Mucosa of rectum (tissue), 2 donors: Measurements from ENCODE around the gene ARFIP2.

Source experiments
- H3K27ac ChIP-seq, 2 donors: one replicate each; pipeline ENCODE4 v1.7.0; 2013; ENCODE audit warnings: inconsistent platforms in 2 of 2, low read depth in 2 of 2, low read length in 2 of 2
- H3K27me3 ChIP-seq, 2 donors: one replicate each; pipeline ENCODE4 v1.7.0; 2013; ENCODE audit warnings: low read length in 2 of 2; ENCODE audit not compliant: control insufficient read depth in 2 of 2, insufficient read depth in 2 of 2
- H3K36me3 ChIP-seq, 2 donors: one replicate each; pipeline ENCODE4 v1.7.0; 2013; ENCODE audit warnings: low read length in 2 of 2; ENCODE audit not compliant: control insufficient read depth in 2 of 2, insufficient read depth in 2 of 2
- H3K4me1 ChIP-seq, 2 donors: one replicate each; pipeline ENCODE4 v1.7.0; 2013; ENCODE audit warnings: low read length in 2 of 2, mild to moderate bottlenecking in 1 of 2; ENCODE audit not compliant: control insufficient read depth in 2 of 2, insufficient read depth in 2 of 2
- H3K4me3 ChIP-seq, 2 donors: one replicate each; pipeline ENCODE4 v1.7.0; 2013; ENCODE audit warnings: low read length in 2 of 2
- H3K9ac ChIP-seq, 2 donors: one replicate each; pipeline ENCODE4 v1.7.0; 2013; ENCODE audit warnings: low read length in 2 of 2, low read depth in 1 of 2, mild to moderate bottlenecking in 1 of 2
- H3K9me3 ChIP-seq, 2 donors: one replicate each; pipeline ENCODE4 v1.7.0; 2013; ENCODE audit warnings: low read length in 2 of 2; ENCODE audit not compliant: control insufficient read depth in 2 of 2
- donor health status: healthy.
- donor health status: Normal muscosa, but diverticular disease.

ARFIP2 gene

DNA sequence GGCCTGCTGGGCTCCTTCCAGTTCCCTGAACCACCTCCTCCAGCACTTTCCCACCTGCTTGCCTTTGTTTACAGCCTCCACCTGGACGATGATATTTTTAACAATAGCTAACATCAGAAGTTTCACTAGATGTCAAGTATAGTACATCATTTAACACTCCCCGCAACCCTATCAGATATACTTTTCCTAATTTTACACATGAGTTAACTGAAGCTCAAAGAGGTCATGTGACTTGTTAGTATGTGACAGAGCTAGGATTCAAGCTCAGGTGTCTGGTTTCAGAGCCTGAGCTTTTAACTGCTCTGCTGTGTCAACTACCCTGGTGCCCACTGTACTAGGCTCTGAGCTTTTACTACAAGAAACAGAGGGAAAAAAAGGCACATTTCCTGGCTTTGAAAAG, 26.1 kb downstream of the ARFIP2 start:
- no peak overlapping the region for H3K27ac ChIP-seq
- H3K4me3 ChIP-seq: no peak overlapping the region
- peaks cover 0 to 5% of the 10 kb centered on the region in 2 donors for H3K4me1 ChIP-seq
- H3K36me3 ChIP-seq: peaks cover 75 to 80% of the 10 kb centered on the region in 2 donors
- no peaks in the 10 kb centered on the region for H3K9me3 ChIP-seq
- no peaks in the 10 kb centered on the region for H3K27me3 ChIP-seq
- H3K9ac ChIP-seq: no peak overlapping the region

DNA sequence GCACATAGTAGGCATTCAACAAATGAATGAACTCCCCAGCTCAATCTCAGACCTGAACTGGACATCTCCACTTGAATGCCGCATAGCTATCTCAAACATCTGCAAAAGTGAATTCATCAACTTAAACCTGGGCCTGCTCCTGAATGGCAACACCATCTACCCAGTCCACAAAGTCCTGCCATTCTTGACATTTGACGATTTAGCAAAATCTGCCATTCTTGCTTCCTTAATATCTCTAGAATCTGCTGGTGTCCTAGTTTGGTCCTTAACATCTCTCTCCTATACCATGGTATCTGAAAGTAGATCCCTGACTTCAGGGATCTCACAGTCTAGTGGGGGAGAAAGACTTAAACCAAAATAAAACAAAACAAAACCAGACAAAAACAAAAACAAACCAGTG, 28.0 kb downstream of the ARFIP2 start:
- Histone ChIP-seq H3K9ac (no peak overlapping the region), H3K27ac (no peak overlapping the region), H3K36me3 (peaks cover 81 to 89% of the 10 kb centered on the region in 2 donors), H3K4me3 (no peak overlapping the region), H3K4me1 (no peaks in the 10 kb centered on the region), H3K9me3 (no peaks in the 10 kb centered on the region), H3K27me3 (no peaks in the 10 kb centered on the region)

DNA sequence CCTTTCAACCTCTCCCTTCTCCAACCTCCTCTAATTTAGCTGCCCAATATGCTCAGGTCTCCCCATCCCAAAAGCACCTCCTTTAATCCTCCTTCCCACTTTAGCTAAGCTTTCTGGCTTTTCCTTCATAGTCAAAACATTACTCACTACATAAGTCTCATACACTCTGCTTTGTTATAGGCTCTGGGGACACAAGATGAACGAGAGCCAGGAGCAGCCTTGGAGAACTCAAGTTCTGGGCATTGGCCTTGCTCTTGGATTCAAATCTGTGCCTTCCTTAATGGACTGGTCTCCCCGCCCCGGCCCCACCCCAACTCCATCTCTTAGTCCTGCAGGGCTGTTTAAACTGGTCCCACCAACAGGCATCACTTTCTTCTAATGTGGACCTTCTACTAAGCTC, 28.9 kb downstream of the ARFIP2 start:
- Histone ChIP-seq H3K9ac (no peak overlapping the region), H3K27me3 (no peaks in the 10 kb centered on the region), H3K9me3 (no peaks in the 10 kb centered on the region), H3K36me3 (peaks cover 78 to 80% of the 10 kb centered on the region in 2 donors), H3K4me3 (no peak overlapping the region), H3K27ac (no peak overlapping the region), H3K4me1 (no peaks in the 10 kb centered on the region)

DNA sequence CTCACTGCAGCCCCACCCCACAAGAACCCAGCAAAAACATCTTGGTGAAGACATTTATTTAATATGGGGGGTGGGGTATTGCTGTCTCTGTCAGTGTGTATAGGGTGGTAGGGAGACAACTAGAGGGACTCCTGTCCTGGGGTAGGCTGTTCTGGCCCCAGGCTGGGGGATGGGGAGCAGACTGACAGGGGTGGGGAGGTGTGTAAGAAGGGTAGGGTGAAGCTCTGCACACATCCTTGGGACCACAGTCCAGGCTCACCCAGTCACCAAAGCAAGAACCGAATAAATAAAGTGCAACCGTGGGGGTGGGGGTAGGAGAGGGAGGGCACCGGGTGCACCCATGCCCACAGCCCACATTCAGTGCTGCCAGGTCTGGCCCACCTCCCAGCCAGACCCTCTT, 32.6 kb downstream of the ARFIP2 start:
- H3K9ac ChIP-seq: no peak overlapping the region
- H3K36me3 ChIP-seq: peaks cover 49% of the 10 kb centered on the region in 2 donors
- H3K27me3 ChIP-seq: no peaks in the 10 kb centered on the region
- H3K4me1 ChIP-seq: no peaks in the 10 kb centered on the region
- no peak overlapping the region for H3K4me3 ChIP-seq
- H3K27ac ChIP-seq: no peak overlapping the region
- no peaks in the 10 kb centered on the region for H3K9me3 ChIP-seq

DNA sequence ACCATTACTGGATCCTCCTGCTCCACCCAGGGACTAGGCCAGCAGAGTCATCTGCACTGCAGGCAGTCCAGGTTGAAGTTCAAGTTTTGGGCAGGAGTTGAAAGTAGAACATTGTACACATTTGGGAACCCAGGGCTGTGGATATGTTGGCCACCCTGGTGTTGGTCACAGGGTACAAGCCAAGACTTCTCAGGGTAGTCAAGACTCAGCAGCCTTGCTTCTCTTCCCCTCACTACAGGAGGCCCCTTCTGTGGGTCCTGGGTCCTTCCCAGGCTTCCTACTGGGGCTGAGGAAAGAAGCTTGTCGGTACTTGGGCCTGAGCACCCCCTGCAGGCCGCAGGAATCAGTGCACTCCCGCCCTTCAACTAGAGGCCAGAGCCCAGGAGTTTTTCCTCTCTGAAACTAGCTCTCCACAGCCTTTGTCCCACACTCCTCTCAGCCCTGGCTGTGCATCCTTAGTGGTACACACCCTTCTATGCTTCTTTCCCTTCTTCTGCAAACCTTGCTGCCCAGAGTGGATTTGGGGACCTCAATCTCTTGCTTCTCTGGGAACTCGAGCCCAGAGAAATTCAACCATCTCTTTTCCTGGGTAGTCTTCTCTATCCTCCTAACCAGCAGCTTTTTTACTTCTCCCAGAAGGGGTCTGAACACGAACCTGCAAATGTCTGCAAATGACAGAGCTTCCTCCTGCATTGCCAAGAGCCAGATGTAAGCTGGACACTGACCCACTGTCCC, 37.7 kb downstream of the ARFIP2 start:
- Histone ChIP-seq H3K27ac (no peak overlapping the region), H3K4me1 (no peaks in the 10 kb centered on the region), H3K9me3 (no peaks in the 10 kb centered on the region), H3K27me3 (no peaks in the 10 kb centered on the region), H3K36me3 (peaks cover under 1 to 2% of the 10 kb centered on the region in 2 donors), H3K4me3 (no peak overlapping the region), H3K9ac (no peak overlapping the region)

DNA sequence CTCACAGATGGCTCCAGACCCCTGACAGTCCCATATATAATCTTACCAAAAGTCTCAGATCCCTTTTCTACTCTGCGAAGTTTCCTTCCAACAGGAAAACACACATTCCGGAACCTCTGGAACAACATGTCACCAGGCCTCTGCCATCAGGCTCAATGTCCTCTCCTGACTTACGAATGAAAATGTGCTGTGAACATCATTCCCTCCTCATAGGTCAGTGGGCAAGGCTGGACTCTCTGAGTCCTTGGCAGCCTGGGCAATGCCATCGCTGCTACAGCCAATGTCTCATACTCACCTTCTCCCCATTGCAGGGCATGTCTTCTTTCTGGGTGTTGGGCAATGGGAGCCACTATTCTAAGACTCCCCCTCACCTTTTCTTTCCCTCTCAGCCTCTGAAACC, 38.7 kb downstream of the ARFIP2 start:
- H3K9ac ChIP-seq: no peak overlapping the region
- H3K27ac ChIP-seq: no peak overlapping the region
- no peaks in the 10 kb centered on the region for H3K9me3 ChIP-seq
- H3K4me3 ChIP-seq: no peak overlapping the region
- no peaks in the 10 kb centered on the region for H3K4me1 ChIP-seq
- no peaks in the 10 kb centered on the region for H3K36me3 ChIP-seq
- no peaks in the 10 kb centered on the region for H3K27me3 ChIP-seq

DNA sequence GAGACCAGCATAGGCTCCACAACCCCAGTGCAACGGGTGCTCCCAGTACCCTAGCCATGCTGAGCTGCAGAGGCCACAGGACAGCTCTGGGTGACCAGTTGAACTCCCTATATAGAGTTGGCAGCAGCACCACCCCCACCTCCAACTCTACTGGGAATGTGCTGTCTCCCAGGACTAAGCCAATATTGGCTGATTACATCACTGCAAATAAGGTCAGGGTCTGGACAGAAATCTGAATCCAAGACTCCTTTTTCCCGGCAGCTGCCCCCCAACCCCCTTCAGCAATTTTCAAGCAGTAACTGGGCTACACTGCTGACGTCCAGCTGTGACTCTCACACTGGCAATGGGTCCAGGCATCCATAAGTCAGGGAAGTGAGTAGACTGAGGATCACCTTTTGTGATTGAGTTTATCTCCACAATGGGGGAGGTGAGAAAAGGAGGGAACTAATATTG, 40.2 kb downstream of the ARFIP2 start, which contains the start of gene HPX:
TSS of gene HPX (minus strand) at position 82 of the 453 bp plus-strand sequence. CDS start at position 58, 24 bp downstream.
- Histone ChIP-seq H3K9ac (no peak within 1 kb of the TSS), H3K36me3 (no peaks in the 10 kb centered on the region), H3K4me3 (no peak within 1 kb of the TSS), H3K27ac (no peak within 1 kb of the TSS), H3K27me3 (no peaks in the 10 kb centered on the region), H3K4me1 (no peaks in the 10 kb centered on the region), H3K9me3 (no peaks in the 10 kb centered on the region)

DNA sequence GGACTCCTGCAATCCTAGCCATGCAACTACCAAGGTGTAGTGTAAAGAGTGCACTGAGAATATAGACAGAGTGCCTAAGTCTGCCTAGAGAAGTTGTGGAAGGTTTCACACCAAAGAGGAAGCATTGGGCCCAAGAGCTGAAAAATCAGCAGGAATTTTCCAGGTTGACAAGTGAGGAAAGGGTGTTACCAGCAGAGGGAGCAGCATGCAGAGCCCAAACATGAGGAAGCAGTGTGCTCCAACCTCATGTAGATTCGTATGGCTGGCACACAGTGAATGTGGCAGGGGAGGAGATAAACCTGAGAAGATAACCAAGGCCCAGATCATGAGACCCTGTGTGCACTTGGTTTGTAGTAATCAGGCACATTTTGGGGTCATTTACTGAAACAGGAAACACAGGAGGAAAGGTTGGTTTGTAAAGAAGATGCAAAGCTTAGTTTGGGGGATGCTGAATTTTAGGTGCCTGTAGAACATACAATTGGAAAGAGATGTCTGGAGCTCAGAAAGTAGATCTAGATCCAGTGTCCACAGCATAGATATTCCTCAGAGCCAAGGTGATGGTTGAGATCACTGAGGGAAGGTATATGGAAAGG, 42.1 kb downstream of the ARFIP2 start:
- Histone ChIP-seq H3K27me3 (no peaks in the 10 kb centered on the region), H3K4me1 (no peaks in the 10 kb centered on the region), H3K4me3 (no peak overlapping the region), H3K36me3 (no peaks in the 10 kb centered on the region), H3K9me3 (no peaks in the 10 kb centered on the region), H3K27ac (no peak overlapping the region), H3K9ac (no peak overlapping the region)

DNA sequence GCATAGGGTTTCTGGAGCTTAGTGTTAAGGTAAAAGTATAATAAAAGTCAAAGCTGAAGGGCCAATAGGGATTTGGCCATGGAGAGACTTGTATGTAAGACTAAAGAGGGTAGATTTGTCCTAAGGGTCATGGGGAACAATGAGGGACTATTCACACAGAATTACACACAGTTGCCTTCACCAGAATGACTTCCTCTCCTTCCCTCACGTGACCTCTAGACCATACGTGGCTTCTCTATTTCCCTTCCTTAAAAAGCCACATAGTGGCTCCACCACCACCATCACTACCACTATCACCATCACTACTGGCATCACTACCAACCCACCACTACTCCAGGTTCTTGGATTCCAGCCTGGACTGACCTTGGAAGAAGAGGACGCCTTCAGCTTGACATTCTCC, 43.1 kb downstream of the ARFIP2 start:
- Histone ChIP-seq H3K9me3 (no peaks in the 10 kb centered on the region), H3K27me3 (no peaks in the 10 kb centered on the region), H3K36me3 (no peaks in the 10 kb centered on the region), H3K9ac (no peak overlapping the region), H3K4me1 (no peaks in the 10 kb centered on the region), H3K4me3 (no peak overlapping the region), H3K27ac (no peak overlapping the region)

DNA sequence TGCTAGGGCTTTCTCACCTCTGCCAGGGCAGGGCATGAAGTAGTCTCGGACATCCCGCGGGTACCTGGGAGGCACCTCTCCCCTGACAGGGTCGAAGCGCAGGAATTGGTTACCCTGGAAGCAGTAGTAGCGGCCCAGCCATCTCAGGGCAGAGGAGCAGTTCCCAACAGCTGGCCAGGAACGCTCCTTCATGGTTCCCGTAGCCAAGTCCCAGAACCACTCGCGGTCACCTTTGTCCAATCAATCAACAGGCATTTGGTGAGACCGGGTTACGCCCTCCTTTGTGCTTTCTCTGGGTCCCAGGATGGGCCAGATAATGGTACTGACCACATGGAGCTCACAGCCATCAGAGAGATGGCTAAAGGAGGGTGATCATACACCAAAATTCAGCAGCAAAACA, 43.7 kb downstream of the ARFIP2 start:
- Histone ChIP-seq H3K9ac (no peak overlapping the region), H3K27ac (no peak overlapping the region), H3K27me3 (no peaks in the 10 kb centered on the region), H3K9me3 (no peaks in the 10 kb centered on the region), H3K36me3 (no peaks in the 10 kb centered on the region), H3K4me1 (no peaks in the 10 kb centered on the region), H3K4me3 (no peak overlapping the region)
